ENCODE data around the gene ANKRD13D. TPM values are rescaled to one million over a fixed set of nuclear protein-coding genes. Genes with fewer than 3 reads are reported as not detected.

Gene ANKRD13D
- total and polyA plus RNA-seq, 11 donors, result 7.6 to 43.6 (median 12.8) TPM

GRCh38 chr11:67243051-67243450, 46.1 kb upstream of the ANKRD13D start:
- H3K27ac ChIP-seq, result peak overlapping the region in 1 of 12 donors; percentile 7
- WGBS, 4 donors, result 53 to 65% (median 56%) methylated on average over 2 of the region's 2 CpGs
- intact Hi-C loops (cut with DNase I), result no loop called here

GRCh38 chr11:67245046-67245445, 44.1 kb upstream of the ANKRD13D start:
- TF ChIP-seq POLR2A (IDR thresholded peaks at IDR 0.05) (no peak), CTCF (IDR thresholded peaks at IDR 0.05) (no peak)
- no peak for ATAC-seq
- no peak overlapping the region for H3K4me3 ChIP-seq
- peaks cover 0 to 79% (median 74%) of the 10 kb centered on the region in 9 donors for H3K36me3 ChIP-seq
- no peak for DNase-seq
- no peaks in the 10 kb centered on the region for H3K9me3 ChIP-seq
- H3K27me3 ChIP-seq, result no peaks in the 10 kb centered on the region
- no peak overlapping the region for H3K27ac ChIP-seq
- intact Hi-C loops (cut with DNase I), result no loop called here
- peaks cover 7 to 59% (median 40%) of the 10 kb centered on the region in 12 donors for H3K4me1 ChIP-seq
- 93 to 96% (median 94%) methylated on average over 11 of the region's 11 CpGs for WGBS, 4 donors

More at GRCh38 chr11:67243051-67243450, 46.1 kb upstream of the ANKRD13D start:
- Histone ChIP-seq H3K27me3 (no peaks in the 10 kb centered on the region), H3K9me3 (no peaks in the 10 kb centered on the region), H3K36me3 (peaks cover 0 to 59% (median 54%) of the 10 kb centered on the region in 9 donors), H3K4me3 (no peak overlapping the region), H3K4me1 (peaks cover 7 to 62% (median 46%) of the 10 kb centered on the region in 12 donors)
- ATAC-seq, result no peak
- no peak for TF ChIP-seq CTCF (IDR thresholded peaks at IDR 0.05)
- no peak for TF ChIP-seq POLR2A (IDR thresholded peaks at IDR 0.05)
- DNase-seq, result no peak

- H3K36me3 ChIP-seq, result peaks cover 0 to 100% (median 99%) of the 10 kb centered on the region in 9 donors
- WGBS, 4 donors, result 84 to 90% (median 86%) methylated on average over 5 of the region's 5 CpGs
- intact Hi-C loops (cut with DNase I), result no loop called here
- H3K9me3 ChIP-seq, result no peaks in the 10 kb centered on the region
- no peak for ATAC-seq
- peak overlapping the region in 6 of 12 donors; percentile 36 to 64 (median 50) for H3K27ac ChIP-seq
- H3K4me3 ChIP-seq, result no peak overlapping the region
- DNase-seq, result no peak
- TF ChIP-seq POLR2A (IDR thresholded peaks at IDR 0.05) (no peak), CTCF (IDR thresholded peaks at IDR 0.05) (no peak)
- no peaks in the 10 kb centered on the region for H3K27me3 ChIP-seq
- peaks cover 0 to 44% (median 18%) of the 10 kb centered on the region in 12 donors for H3K4me1 ChIP-seq
Observed at GRCh38 chr11:67247946-67248550, 41.1 kb upstream of the ANKRD13D start.

GRCh38 chr11:67248653-67249052, 40.5 kb upstream of the ANKRD13D start:
- ATAC-seq (peak; percentile 47 to 67 (median 60)), DNase-seq (peak in 4 of 5 donors; percentile 51 to 73 (median 58))
- Histone ChIP-seq H3K27ac (peak overlapping the region in 9 of 12 donors; percentile 8 to 64 (median 49)), H3K9me3 (no peaks in the 10 kb centered on the region), H3K4me1 (peaks cover 0 to 44% (median 12%) of the 10 kb centered on the region in 12 donors), H3K27me3 (no peaks in the 10 kb centered on the region), H3K4me3 (no peak overlapping the region), H3K36me3 (peaks cover 0 to 100% (median 99%) of the 10 kb centered on the region in 9 donors)
- TF ChIP-seq CTCF (IDR thresholded peaks at IDR 0.05) (no peak), POLR2A (IDR thresholded peaks at IDR 0.05) (no peak)
- intact Hi-C loops (cut with DNase I), result no loop called here

Data from heart left ventricle (tissue), 16 donors.